LNCaP clone FGC (cell line): ENCODE results near the gene RNPS1.

ENCODE experiments used
- DNase-seq: peaks from one replicate; pipeline ENCODE4 v3.0.0-alpha.2; 2011; ENCODE audit warnings: low read depth
- H3K4me3 ChIP-seq: 2 replicates; pipeline ENCODE4 v1.5.1; 2011; ENCODE audit warnings: mild to moderate bottlenecking, low read depth, low read length, control low read depth
- CTCF ChIP-seq: IDR thresholded peaks from 2 replicates; pipeline ENCODE4 v1.5.1; 2012; ENCODE audit warnings: mild to moderate bottlenecking; ENCODE audit not compliant: control insufficient read depth, insufficient read depth; ENCODE audit errors: extremely low read depth

Gene RNPS1

DNA sequence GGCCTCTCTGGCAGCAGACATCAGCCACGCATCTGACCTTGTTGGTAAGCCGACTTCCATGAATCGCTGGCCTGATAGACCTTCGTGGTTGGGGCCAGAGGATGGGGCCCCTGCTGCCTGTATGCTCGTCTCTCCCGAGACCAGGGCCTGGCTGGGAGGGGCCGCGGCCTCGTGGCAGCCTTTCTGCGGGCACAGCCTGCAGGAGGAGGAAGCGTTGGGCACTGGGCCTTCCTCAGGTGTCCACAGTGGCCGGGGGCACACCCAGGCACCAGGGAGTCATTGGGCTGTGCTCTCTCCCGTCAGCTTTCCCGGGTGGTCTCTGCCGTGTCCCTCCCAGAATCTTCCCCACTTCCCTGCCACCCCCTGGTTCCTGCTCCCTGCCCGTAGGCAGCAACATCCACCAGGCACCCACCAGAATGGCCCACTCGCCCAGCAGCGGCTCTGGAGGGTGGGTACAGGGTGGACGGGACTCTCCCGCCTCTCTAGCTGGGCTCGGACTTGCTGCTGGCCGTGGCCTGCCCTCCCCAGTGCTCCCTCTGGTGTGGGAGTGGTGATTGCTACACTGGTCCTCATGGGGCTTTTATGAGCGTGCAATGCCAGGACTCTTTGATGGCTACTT lies 38.2 kb downstream of the RNPS1 start:
- TF ChIP-seq CTCF, result no peak
- no peak overlapping the region for H3K4me3 ChIP-seq
- DNase-seq, result no peak

DNA sequence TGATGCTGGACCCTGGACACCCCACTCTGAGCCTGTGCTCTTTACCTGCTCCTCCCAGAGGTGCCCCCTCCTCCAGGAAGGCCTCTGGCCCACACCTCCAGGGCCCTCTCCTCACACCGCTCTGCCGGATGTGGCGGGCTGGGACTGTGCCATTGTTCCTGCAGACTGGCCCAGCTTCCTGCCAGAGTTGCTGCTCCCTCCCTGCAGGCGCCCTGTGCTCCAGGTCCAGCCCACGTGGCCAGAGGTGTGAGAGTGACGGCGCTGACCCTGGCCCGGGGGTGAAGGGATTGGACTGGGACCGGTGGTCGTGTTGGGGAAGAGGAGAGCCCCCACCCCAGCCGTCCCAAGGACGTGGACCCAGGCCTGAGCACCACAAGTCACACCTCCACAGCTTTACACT lies 38.8 kb downstream of the RNPS1 start:
- no peak for DNase-seq
- TF ChIP-seq CTCF, result no peak
- H3K4me3 ChIP-seq, result no peak overlapping the region

DNA sequence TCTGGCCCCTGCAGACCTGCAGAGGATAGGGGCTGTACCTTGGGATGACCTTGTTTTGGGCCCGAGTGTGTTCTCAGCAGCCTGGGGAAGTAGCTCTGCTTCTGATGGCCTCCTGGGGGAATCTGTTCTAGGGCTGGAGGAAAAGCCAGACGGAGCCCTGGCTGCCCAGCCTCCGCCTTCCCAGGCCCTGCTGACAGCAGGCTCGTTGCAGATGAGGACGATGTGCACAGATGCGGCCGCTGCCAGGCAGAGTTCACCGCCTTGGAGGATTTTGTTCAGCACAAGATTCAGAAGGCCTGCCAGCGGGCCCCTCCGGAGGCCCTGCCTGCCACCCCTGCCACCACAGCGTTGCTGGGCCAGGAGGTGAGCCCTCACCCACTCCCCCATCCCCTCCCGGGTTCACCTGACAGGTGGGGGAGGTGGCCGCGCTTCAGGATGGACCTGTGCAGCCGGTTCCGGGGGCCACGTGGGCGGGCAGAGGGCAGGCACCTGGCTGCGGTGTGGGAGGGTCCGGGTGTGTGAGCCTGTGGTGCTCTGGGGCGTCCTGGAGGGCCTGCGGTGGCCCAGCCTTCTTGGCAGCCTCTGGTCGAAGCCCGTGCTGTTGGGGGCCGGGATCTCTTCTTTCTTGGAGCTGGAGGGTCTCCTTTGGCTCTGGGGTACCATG lies 39.6 kb downstream of the RNPS1 start:
- TF ChIP-seq CTCF, result no peak
- peak overlapping the region; percentile 42 for H3K4me3 ChIP-seq
- DNase-seq, result no peak

- H3K4me3 ChIP-seq, result peak overlapping the region; percentile 27
- DNase-seq, result no peak
- no peak for TF ChIP-seq CTCF
These were observed 41.0 kb downstream of the RNPS1 start for GRCh38 chr16:2226918-2227317.

DNA sequence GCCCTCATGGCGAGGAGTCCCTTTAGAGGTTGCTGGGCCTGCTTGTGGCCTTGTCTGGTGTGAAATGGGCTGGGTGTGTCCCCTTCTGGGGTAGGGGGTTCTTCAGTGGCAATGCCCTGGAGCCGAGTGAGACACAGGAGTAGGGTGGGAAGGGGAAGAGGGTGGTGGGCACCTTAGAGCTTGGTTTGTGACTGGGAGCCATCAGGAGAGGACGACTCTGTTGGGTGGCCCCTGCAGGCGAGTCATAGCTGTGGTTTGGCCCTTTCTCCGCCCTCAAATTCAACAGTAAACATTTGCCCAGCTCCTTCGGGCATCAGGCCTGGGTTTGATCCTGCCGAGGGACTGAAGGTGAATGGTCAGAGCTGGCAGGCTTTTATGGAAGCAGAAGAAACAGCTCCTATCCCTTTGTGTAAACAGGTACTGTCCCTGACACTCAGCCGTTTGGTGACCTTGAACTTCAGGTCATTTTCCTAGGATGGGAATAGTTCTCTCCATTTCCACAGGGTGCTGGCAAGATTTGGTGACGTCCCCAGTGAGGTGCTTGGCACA lies 41.6 kb downstream of the RNPS1 start:
- 0 out of 2 replicates have a peak, but pooled peaks have one; percentile 5 for TF ChIP-seq CTCF
- peak overlapping the region; percentile 27 for H3K4me3 ChIP-seq
- DNase-seq, result peak; percentile 87

- DNase-seq, result no peak
- TF ChIP-seq CTCF, result 0 out of 2 replicates have a peak, but pooled peaks have one; percentile 18
- peak overlapping the region; percentile 72 for H3K4me3 ChIP-seq
These were observed 43.9 kb downstream of the RNPS1 start for GRCh38 chr16:2223942-2224486.
